Neural crest cell (in vitro differentiated cells): ENCODE data around the gene SLAMF6. TPM values are rescaled to one million over a fixed set of nuclear protein-coding genes. Genes with fewer than 3 reads are reported as not detected.
A peak's percentile ranks its signal among the peaks of the same experiment; 100 is the strongest.

Experiments used
- DNase-seq: peaks from one replicate; pipeline ENCODE4 v3.0.0; 2021; ENCODE audit warnings: low read depth, mixed read lengths, low spot score
- H3K27ac Mint-ChIP-seq: one replicate; pipeline ENCODE4 v1.8.0; 2021; ENCODE audit warnings: mild to moderate bottlenecking, mixed read lengths; ENCODE audit not compliant: unreplicated experiment
- H3K27me3 Mint-ChIP-seq: 2 replicates; pipeline ENCODE4 v1.8.0; 2021; ENCODE audit warnings: low read depth, mild to moderate bottlenecking, mixed read lengths
- H3K36me3 Mint-ChIP-seq: 2 replicates; pipeline ENCODE4 v1.8.0; 2021; ENCODE audit warnings: low read depth, mild to moderate bottlenecking, mixed read lengths
- H3K4me1 Mint-ChIP-seq: 2 replicates; pipeline ENCODE4 v1.8.0; 2021; ENCODE audit warnings: mixed read lengths
- H3K4me3 Mint-ChIP-seq: one replicate; pipeline ENCODE4 v1.8.0; 2021; ENCODE audit warnings: mild to moderate bottlenecking, mixed read lengths
- H3K9me3 Mint-ChIP-seq: 2 replicates; pipeline ENCODE4 v1.8.0; 2021; ENCODE audit warnings: mixed read lengths
- CTCF ChIP-seq: fragments of 200-600 bp; sonication (generic); conservative IDR thresholded peaks from 2 replicates; pipeline ENCODE4 v1.5.0; 2021; ENCODE audit warnings: antibody characterized with exemption, mild to moderate bottlenecking
- total RNA-seq: library from RNA; stranded (reverse); gene quantifications from 2 replicates; pipeline ENCODE4 v1.2.1, GENCODE V29; 2021

The SLAMF6 gene
- total RNA-seq, 1 donor from 2014 or later, result not detected

DNA sequence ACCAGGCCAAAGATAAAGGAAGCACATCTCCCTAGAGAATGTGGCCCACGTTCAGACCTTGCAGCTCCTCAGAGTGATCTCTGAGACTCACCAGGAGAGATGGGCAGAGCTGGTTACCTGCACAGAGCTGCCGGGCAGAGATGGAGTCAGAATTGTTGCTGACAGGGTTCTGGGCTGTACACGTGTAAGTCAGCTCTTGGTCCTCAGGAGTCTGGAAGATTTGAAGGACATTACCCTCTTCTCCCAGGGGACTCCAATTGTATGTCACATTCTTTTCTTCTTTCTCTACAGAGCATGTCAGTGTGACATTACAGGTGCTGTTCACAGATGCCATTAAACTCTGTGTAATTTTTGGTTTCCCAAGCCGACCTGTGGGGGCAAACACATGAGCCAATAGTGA lies 30.7 kb upstream of the SLAMF6 start:
- Mint-ChIP-seq H3K4me3 (no peak overlapping the region), H3K9me3 (no peaks in the 10 kb centered on the region), H3K4me1 (no peaks in the 10 kb centered on the region), H3K36me3 (no peaks in the 10 kb centered on the region), H3K27ac (no peak overlapping the region), H3K27me3 (peaks cover 11% of the 10 kb centered on the region)
- no peak for DNase-seq
- TF ChIP-seq CTCF, result no peak

GRCh38 chr1:160552425-160552824 lies 29.4 kb upstream of the SLAMF6 start:
- H3K4me1 Mint-ChIP-seq, result no peaks in the 10 kb centered on the region

DNA sequence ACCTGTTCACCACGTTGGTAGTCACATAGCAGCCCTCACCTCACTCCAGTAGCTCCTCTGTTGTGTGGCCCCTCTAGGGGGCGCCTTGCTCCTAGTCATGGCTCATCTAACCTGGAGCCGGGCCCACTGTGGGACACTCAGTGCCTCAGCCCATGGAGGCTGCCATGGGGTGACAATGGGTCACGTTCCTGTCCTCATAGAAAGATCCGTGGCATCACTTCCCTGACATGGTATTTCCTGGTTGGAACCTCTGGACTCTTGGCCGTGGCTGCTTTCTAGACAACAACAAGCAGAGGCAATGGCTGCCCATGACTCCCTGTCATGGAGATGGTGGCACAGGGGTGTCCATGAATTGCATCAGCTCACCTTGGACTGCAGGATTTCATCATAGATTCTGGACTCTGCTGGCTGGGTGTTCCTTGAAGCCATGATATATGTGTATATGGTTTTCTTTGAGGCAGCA lies 27.5 kb upstream of the SLAMF6 start:
- Mint-ChIP-seq H3K4me3 (no peak overlapping the region), H3K27ac (no peak overlapping the region), H3K9me3 (no peaks in the 10 kb centered on the region), H3K36me3 (no peaks in the 10 kb centered on the region), H3K4me1 (no peaks in the 10 kb centered on the region), H3K27me3 (peaks cover 5% of the 10 kb centered on the region)
- TF ChIP-seq CTCF, result no peak
- DNase-seq, result no peak

More at GRCh38 chr1:160552425-160552824, 29.4 kb upstream of the SLAMF6 start:
- Mint-ChIP-seq H3K27me3 (peaks cover 9% of the 10 kb centered on the region), H3K36me3 (no peaks in the 10 kb centered on the region), H3K27ac (peak overlapping the region; percentile 13), H3K9me3 (no peaks in the 10 kb centered on the region), H3K4me3 (no peak overlapping the region)
- no peak for TF ChIP-seq CTCF
- no peak for DNase-seq

DNA sequence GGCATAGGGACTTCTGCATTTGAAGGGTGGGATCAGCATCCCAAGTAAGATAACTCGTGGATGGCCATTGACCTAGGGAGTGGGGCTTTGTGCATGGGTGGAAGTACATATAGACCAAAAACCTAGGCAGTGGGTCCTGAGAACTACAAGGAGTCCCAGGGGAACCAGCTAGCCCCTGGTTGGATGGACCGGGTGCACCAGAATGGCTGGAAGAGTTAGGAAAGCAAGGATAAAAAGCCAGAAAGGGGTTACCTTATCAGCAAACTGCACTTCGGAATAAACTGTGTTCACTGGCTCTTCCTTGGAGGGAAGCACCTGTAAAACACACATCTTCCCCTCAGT lies 26.6 kb upstream of the SLAMF6 start:
- Mint-ChIP-seq H3K36me3 (no peaks in the 10 kb centered on the region), H3K27ac (no peak overlapping the region)
- TF ChIP-seq CTCF, result no peak

DNA sequence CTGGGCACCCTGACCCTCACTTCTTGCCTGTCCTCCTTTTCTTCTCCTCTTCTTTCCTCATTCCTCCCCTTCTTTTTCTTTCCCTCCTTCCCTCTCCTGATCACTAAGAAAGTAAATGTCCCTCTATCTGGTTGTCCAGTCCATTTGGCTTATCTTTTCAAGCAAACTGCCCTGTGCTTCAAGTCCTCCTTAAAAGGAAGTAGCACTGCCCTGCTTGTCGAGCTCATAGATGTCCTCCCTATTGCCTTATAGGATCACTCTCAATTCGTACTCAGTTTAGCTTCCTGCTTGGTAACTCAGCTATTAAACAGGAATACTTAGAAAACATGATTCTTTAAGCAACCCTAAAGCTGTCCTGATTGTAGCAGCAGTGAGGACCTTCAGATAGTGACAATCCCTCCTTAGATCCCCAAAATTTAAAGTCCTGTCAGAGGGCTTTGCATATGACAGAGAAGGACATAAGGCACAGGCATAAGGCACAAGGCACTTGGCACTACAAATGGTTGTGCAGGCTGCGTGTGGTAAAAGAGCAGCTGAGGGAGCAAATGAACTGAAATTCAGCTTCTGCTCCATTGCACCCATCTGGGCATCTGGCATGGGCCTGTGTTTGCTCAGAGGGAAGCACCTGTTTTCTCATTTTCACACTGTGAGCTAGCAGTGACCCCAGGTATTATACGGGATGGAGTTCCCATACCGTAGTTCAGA lies 26.1 kb upstream of the SLAMF6 start:
- Mint-ChIP-seq H3K4me1 (no peaks in the 10 kb centered on the region), H3K27me3 (peaks cover 5% of the 10 kb centered on the region), H3K27ac (no peak overlapping the region), H3K4me3 (no peak overlapping the region), H3K9me3 (no peaks in the 10 kb centered on the region), H3K36me3 (no peaks in the 10 kb centered on the region)
- TF ChIP-seq CTCF, result no peak
- DNase-seq, result no peak

More for the DNA sequence above, 26.6 kb upstream of the SLAMF6 start:
- no peaks in the 10 kb centered on the region for H3K9me3 Mint-ChIP-seq
- DNase-seq, result no peak
- H3K4me3 Mint-ChIP-seq, result no peak overlapping the region
- H3K4me1 Mint-ChIP-seq, result no peaks in the 10 kb centered on the region
- H3K27me3 Mint-ChIP-seq, result peaks cover 5% of the 10 kb centered on the region
